GDM1 (cell line): ENCODE measurements around the gene PIK3C2B.

Experiments
- DNase-seq: peaks from one replicate; lab custom pipeline; 2025; lab: John Stamatoyannopoulos, UW

PIK3C2B gene

GRCh38 chr1:204461331-204462228 lies 33.0 kb downstream of the PIK3C2B start:
- DNase-seq, result peak; percentile 96

- DNase-seq, result no peak
These were observed 34.3 kb downstream of the PIK3C2B start for GRCh38 chr1:204460346-204460745.

GRCh38 chr1:204459706-204460105 lies 34.9 kb downstream of the PIK3C2B start:
- DNase-seq, result peak; percentile 49

GRCh38 chr1:204457666-204458065 lies 36.9 kb downstream of the PIK3C2B start:
- DNase-seq, result no peak

- DNase-seq, result no peak
These were observed 37.7 kb downstream of the PIK3C2B start for GRCh38 chr1:204456826-204457442.

GRCh38 chr1:204455831-204456145 lies 38.8 kb downstream of the PIK3C2B start:
- DNase-seq, result no peak

- no peak for DNase-seq
These were observed 39.4 kb downstream of the PIK3C2B start for GRCh38 chr1:204455063-204455830.

- DNase-seq, result no peak
These were observed 40.1 kb downstream of the PIK3C2B start for GRCh38 chr1:204454476-204454875.

- DNase-seq, result no peak
These were observed 41.3 kb downstream of the PIK3C2B start for GRCh38 chr1:204453141-204453772.

- DNase-seq, result no peak
These were observed 43.1 kb downstream of the PIK3C2B start for GRCh38 chr1:204451352-204452124.

GRCh38 chr1:204450461-204451257 lies 43.9 kb downstream of the PIK3C2B start:
- DNase-seq, result no peak

GRCh38 chr1:204449678-204450280 lies 44.8 kb downstream of the PIK3C2B start:
- DNase-seq, result no peak

GRCh38 chr1:204448991-204449677 lies 45.5 kb downstream of the PIK3C2B start:
- no peak for DNase-seq

GRCh38 chr1:204448344-204448964 lies 46.2 kb downstream of the PIK3C2B start:
- no peak for DNase-seq

GRCh38 chr1:204447736-204448135 lies 46.9 kb downstream of the PIK3C2B start:
- no peak for DNase-seq

GRCh38 chr1:204447190-204447589 lies 47.4 kb downstream of the PIK3C2B start:
- DNase-seq, result no peak

GRCh38 chr1:204446413-204447111 lies 48.0 kb downstream of the PIK3C2B start:
- peak; percentile 60 for DNase-seq

- DNase-seq, result peak; percentile 34
These were observed 48.7 kb downstream of the PIK3C2B start for GRCh38 chr1:204445860-204446412.
